Astrocyte (in vitro differentiated cells and primary cell): ENCODE data around the gene FOXRED2. TPM values are rescaled to one million over a fixed set of nuclear protein-coding genes. Genes with fewer than 3 reads are reported as not detected.

Experiments
- DNase-seq: peaks from one replicate; pipeline ENCODE4 v3.0.0-alpha.2; 2010; ENCODE audit warnings: low read depth
- FAIRE-seq: peaks from 2 replicates; lab custom pipeline; 2011; peaks lifted over from hg19 to GRCh38; lab: Jason Lieb, UNC
- H2AFZ ChIP-seq: 2 replicates; pipeline ENCODE4 v1.6.0; 2012; ENCODE audit warnings: low read depth, low read length, inconsistent platforms
- H3K27ac ChIP-seq: 2 replicates; pipeline ENCODE4 v1.5.1; 2011; ENCODE audit warnings: low read depth, low read length, inconsistent platforms
- H3K27me3 ChIP-seq: 2 replicates; pipeline ENCODE4 v1.6.0; 2011; ENCODE audit warnings: low read length, inconsistent platforms; ENCODE audit not compliant: insufficient read depth
- H3K36me3 ChIP-seq: 2 replicates; pipeline ENCODE4 v1.5.1; 2011; ENCODE audit warnings: low read length, inconsistent platforms; ENCODE audit not compliant: insufficient read depth
- H3K4me1 ChIP-seq: 2 replicates; pipeline ENCODE4 v1.5.1; 2011; ENCODE audit warnings: low read length, inconsistent platforms; ENCODE audit not compliant: insufficient read depth
- H3K4me2 ChIP-seq: 2 replicates; pipeline ENCODE4 v1.6.0; 2012; ENCODE audit warnings: low read length, inconsistent platforms
- H3K4me3 ChIP-seq: 2 replicates; pipeline ENCODE4 v1.5.1; 2011; ENCODE audit warnings: low read depth, mild to moderate bottlenecking, low read length, inconsistent platforms; ENCODE audit not compliant: insufficient read depth
- H3K79me2 ChIP-seq: 2 replicates; pipeline ENCODE4 v1.6.0; 2012; ENCODE audit warnings: mild to moderate bottlenecking, low read length, inconsistent platforms; ENCODE audit not compliant: insufficient read depth
- H3K9ac ChIP-seq: 2 replicates; pipeline ENCODE4 v1.6.0; 2012; ENCODE audit warnings: mild to moderate bottlenecking, low read length, inconsistent platforms
- H3K9me3 ChIP-seq: 2 replicates; pipeline ENCODE4 v1.5.1; 2012; ENCODE audit warnings: low read depth, mild to moderate bottlenecking, low read length, inconsistent platforms; ENCODE audit not compliant: insufficient read depth
- H4K20me1 ChIP-seq: 2 replicates; pipeline ENCODE4 v1.6.0; 2012; ENCODE audit warnings: low read length, inconsistent platforms; ENCODE audit not compliant: insufficient read depth
- H3K27ac Mint-ChIP-seq: one replicate; pipeline ENCODE4 v1.8.0; 2021; ENCODE audit warnings: mild to moderate bottlenecking, mixed read lengths; ENCODE audit not compliant: unreplicated experiment
- H3K27me3 Mint-ChIP-seq: one replicate; pipeline ENCODE4 v1.8.0; 2021; ENCODE audit warnings: low read depth, mixed read lengths; ENCODE audit not compliant: unreplicated experiment
- H3K36me3 Mint-ChIP-seq: one replicate; pipeline ENCODE4 v1.8.0; 2021; ENCODE audit warnings: low read depth, mixed read lengths; ENCODE audit not compliant: unreplicated experiment
- H3K4me1 Mint-ChIP-seq: one replicate; pipeline ENCODE4 v1.8.0; 2021; ENCODE audit warnings: low read depth, mixed read lengths; ENCODE audit not compliant: unreplicated experiment
- H3K4me3 Mint-ChIP-seq: one replicate; pipeline ENCODE4 v1.8.0; 2021; ENCODE audit warnings: mild to moderate bottlenecking, moderate library complexity, mixed read lengths; ENCODE audit not compliant: unreplicated experiment
- H3K9me3 Mint-ChIP-seq: one replicate; pipeline ENCODE4 v1.8.0; 2021; ENCODE audit warnings: mild to moderate bottlenecking, mixed read lengths; ENCODE audit not compliant: unreplicated experiment
- EZH2 ChIP-seq: IDR thresholded peaks from 2 replicates; pipeline ENCODE4 v1.6.1; 2012; ENCODE audit warnings: mild to moderate bottlenecking, low read length, inconsistent platforms; ENCODE audit not compliant: insufficient read depth
- total RNA-seq: library from RNA; stranded (reverse); gene quantifications from 2 replicates; pipeline ENCODE4 v1.2.1, GENCODE V29; 2021
- TF ChIP-seq, protein P1 (sequence below): IDR thresholded peaks from 2 replicates; pipeline ENCODE4 v1.5.1; 2011; ENCODE audit warnings: low read depth, mild to moderate bottlenecking, inconsistent platforms, low read length, moderate library complexity; ENCODE audit not compliant: insufficient read depth

FOXRED2 gene
- total RNA-seq, 1 donor from 2014 or later = 5.3 TPM

DNA sequence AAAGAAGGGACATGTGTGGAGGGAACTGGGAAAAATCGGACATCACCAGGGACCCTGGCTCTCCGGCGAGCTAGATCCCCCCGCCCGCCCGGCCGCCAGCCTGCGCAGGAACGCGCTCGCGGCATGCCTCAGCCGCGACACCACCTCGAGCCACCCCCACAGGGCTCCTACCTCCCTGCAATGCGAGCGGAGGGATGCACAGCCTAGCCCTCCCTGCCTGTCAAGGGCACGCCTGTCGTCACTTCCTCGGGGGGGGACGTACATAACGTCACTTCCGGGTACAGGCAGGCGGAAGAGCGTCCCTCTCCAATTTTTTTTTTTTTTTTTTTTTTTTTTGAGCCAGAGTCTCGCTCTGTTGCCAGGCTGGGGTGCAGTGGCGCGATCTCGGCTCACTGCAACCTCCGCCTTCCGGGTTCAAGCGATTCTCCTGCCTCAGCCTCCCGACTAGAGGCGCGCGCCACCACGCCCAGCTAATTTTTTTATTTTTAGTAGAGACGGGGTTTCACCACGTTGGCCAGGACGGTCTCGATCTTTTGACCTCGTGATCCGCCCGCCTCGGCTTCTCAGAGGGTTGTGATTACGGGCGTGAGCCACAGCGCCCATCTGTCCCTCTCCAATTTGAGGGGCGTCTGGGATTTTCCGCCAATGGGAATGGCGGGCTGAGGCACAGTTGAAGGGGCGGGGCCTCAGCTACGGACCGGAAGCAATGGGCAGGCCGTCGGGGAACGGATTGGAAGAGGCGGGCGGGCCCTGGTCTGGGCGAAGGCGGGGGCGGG is 25.3 kb downstream of the FOXRED2 start, which contains the start of gene TXN2:
TSS of gene TXN2 (minus strand) at position 248 of the 776 bp plus-strand sequence. CDS start 803 bp downstream, outside the sequence.
- H3K36me3 Mint-ChIP-seq = peaks cover 9% of the 10 kb centered on the region
- H3K4me1 Mint-ChIP-seq = peaks cover 18% of the 10 kb centered on the region
- no peak for TF ChIP-seq EZH2
- TF ChIP-seq, protein P1, sequence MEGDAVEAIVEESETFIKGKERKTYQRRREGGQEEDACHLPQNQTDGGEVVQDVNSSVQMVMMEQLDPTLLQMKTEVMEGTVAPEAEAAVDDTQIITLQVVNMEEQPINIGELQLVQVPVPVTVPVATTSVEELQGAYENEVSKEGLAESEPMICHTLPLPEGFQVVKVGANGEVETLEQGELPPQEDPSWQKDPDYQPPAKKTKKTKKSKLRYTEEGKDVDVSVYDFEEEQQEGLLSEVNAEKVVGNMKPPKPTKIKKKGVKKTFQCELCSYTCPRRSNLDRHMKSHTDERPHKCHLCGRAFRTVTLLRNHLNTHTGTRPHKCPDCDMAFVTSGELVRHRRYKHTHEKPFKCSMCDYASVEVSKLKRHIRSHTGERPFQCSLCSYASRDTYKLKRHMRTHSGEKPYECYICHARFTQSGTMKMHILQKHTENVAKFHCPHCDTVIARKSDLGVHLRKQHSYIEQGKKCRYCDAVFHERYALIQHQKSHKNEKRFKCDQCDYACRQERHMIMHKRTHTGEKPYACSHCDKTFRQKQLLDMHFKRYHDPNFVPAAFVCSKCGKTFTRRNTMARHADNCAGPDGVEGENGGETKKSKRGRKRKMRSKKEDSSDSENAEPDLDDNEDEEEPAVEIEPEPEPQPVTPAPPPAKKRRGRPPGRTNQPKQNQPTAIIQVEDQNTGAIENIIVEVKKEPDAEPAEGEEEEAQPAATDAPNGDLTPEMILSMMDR = no peak
- H3K4me1 ChIP-seq = peaks cover 9% of the 10 kb centered on the region
- peak within 1 kb of the TSS; percentile 71 for H2AFZ ChIP-seq
- H3K4me2 ChIP-seq = peak within 1 kb of the TSS; percentile 87
- peak within 1 kb of the TSS; percentile 85 for H3K9ac ChIP-seq
- H3K27me3 ChIP-seq = no peaks in the 10 kb centered on the region
- H3K27ac ChIP-seq = peak within 1 kb of the TSS; percentile 82
- peak within 1 kb of the TSS; percentile 96 for H3K4me3 Mint-ChIP-seq
- peak; percentile 17 for FAIRE-seq
- H3K79me2 ChIP-seq = peaks cover 30% of the 10 kb centered on the region
- H4K20me1 ChIP-seq = no peaks in the 10 kb centered on the region
- no peaks in the 10 kb centered on the region for H3K27me3 Mint-ChIP-seq
- H3K4me3 ChIP-seq = peak within 1 kb of the TSS; percentile 77
- peaks cover 3% of the 10 kb centered on the region for H3K36me3 ChIP-seq
- peaks cover under 1% of the 10 kb centered on the region for H3K9me3 ChIP-seq
- H3K9me3 Mint-ChIP-seq = no peaks in the 10 kb centered on the region
- H3K27ac Mint-ChIP-seq = peak within 1 kb of the TSS; percentile 95
- DNase-seq = peak; percentile 91

DNA sequence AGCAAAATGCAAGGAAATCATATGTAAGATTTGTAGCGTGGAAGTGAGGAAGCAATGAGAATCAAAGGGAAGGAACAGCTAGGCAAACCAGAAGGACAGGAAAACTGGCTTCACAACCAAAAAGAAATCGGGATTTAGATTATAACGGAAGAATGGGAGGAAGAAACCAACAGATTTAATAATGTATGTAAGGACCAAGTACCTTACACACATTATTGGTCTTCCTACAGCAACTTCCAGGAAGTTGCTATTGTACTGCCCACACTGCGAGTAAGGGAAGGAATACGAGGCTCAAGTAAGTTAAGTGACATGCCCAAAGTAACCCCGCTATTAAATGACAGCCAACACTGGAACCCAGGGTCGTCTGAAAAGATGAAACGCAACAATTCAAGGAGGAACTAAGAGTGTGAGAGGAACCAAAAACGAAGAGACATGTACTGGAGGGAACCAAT is 25.9 kb downstream of the FOXRED2 start:
- TF ChIP-seq EZH2 = no peak
- TF ChIP-seq, protein P1 = no peak
- DNase-seq (no peak), FAIRE-seq (peak; percentile 32)
- H3K9me3 ChIP-seq = no peaks in the 10 kb centered on the region
- H3K27me3 Mint-ChIP-seq = no peaks in the 10 kb centered on the region
- peak overlapping the region; percentile 96 for H3K4me3 Mint-ChIP-seq
- peak overlapping the region; percentile 77 for H3K4me3 ChIP-seq
- H3K9ac ChIP-seq = peak overlapping the region; percentile 85
- no peaks in the 10 kb centered on the region for H3K9me3 Mint-ChIP-seq
- peaks cover 30% of the 10 kb centered on the region for H3K79me2 ChIP-seq
- H2AFZ ChIP-seq = peak overlapping the region; percentile 71
- H3K4me1 ChIP-seq = peaks cover 9% of the 10 kb centered on the region
- H3K36me3 Mint-ChIP-seq = peaks cover 13% of the 10 kb centered on the region
- peaks cover 18% of the 10 kb centered on the region for H3K4me1 Mint-ChIP-seq
- peak overlapping the region; percentile 87 for H3K4me2 ChIP-seq
- H3K27me3 ChIP-seq = no peaks in the 10 kb centered on the region
- peaks cover 6% of the 10 kb centered on the region for H3K36me3 ChIP-seq
- H4K20me1 ChIP-seq = no peaks in the 10 kb centered on the region
- peak overlapping the region; percentile 95 for H3K27ac Mint-ChIP-seq
- peak overlapping the region; percentile 82 for H3K27ac ChIP-seq
